Mesothelial cell of epicardium (in vitro differentiated cells): ENCODE measurements around the gene GALNTL6. TPM values are rescaled to one million over a fixed set of nuclear protein-coding genes. Genes with fewer than 3 reads are reported as not detected.
"Not testable (repeated sequence)": the region's sequence is repeated elsewhere in the genome, so short reads cannot be mapped to it uniquely, and the experiment has no call there.

Experiments
- DNase-seq, 2 experiments: peaks; one replicate each; pipeline ENCODE4 v3.0.0; 2021; ENCODE audit warnings: low spot score in 2 of 2; ENCODE audit not compliant: unreplicated experiment in 2 of 2
- H3K27ac Mint-ChIP-seq: 2 replicates; pipeline ENCODE4 v1.8.0; 2021; ENCODE audit warnings: mixed read lengths
- H3K27me3 Mint-ChIP-seq: 2 replicates; pipeline ENCODE4 v1.8.0; 2021; ENCODE audit warnings: low read depth, mixed read lengths
- H3K36me3 Mint-ChIP-seq: 2 replicates; pipeline ENCODE4 v1.8.0; 2021; ENCODE audit warnings: mixed read lengths
- H3K4me1 Mint-ChIP-seq: 2 replicates; pipeline ENCODE4 v1.8.0; 2021; ENCODE audit warnings: mixed read lengths
- H3K4me3 Mint-ChIP-seq: 2 replicates; pipeline ENCODE4 v1.8.0; 2021; ENCODE audit warnings: mild to moderate bottlenecking, moderate library complexity, mixed read lengths
- H3K9me3 Mint-ChIP-seq: 2 replicates; pipeline ENCODE4 v1.8.0; 2021; ENCODE audit warnings: mixed read lengths
- total RNA-seq: library from RNA; stranded (reverse); gene quantifications from 3 replicates; pipeline ENCODE4 v1.2.1, GENCODE V29; 2021
- TF ChIP-seq, protein P1 (sequence below): fragments of 200-600 bp; sonication (generic); IDR thresholded peaks from one replicate; pipeline ENCODE4 v1.5.0; 2021; ENCODE audit warnings: antibody characterized with exemption; ENCODE audit not compliant: unreplicated experiment

GALNTL6 gene
- total RNA-seq, 1 donor from 2014 or later: 1.3 TPM

DNA sequence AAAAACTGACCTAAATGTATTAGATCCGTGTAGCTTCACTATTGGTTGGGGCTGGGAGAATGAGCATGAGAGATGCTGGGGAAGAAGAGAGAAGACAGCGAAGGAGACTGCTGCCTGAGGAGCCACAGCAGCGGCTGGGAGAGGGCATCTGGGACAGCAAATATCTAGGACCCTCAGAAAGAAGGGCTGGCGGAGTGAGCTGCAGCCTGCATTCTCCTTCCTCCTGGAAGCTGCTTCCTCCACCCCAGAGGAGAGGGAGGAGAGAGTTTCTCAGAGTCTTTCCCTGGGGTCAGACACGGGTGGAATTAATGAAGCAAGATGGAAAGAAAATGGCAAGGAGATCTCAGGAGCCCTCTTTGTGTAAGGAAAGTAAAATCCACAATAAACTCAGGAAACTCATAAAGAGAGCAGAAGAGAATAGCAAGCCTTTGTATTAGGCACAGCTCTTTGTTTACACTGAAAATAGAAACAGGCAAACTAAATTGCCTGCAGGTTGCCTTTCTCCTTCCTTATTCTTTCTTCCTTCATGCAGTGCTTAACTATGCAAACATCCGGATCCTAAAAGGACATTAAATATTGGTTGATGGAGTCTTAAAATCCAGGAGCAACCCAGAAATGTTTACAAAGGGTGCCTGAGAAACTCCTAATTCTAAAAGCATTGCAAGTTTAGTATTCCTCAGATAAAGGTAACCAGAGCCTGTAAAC is 1225.1 kb downstream of the GALNTL6 start:
- Mint-ChIP-seq H3K27ac (peak overlapping the region; percentile 28), H3K36me3 (no peaks in the 10 kb centered on the region), H3K9me3 (peaks cover 6% of the 10 kb centered on the region), H3K4me1 (peaks cover 18% of the 10 kb centered on the region), H3K4me3 (no peak overlapping the region), H3K27me3 (no peaks in the 10 kb centered on the region)
- DNase-seq: no peak
- TF ChIP-seq, protein P1, sequence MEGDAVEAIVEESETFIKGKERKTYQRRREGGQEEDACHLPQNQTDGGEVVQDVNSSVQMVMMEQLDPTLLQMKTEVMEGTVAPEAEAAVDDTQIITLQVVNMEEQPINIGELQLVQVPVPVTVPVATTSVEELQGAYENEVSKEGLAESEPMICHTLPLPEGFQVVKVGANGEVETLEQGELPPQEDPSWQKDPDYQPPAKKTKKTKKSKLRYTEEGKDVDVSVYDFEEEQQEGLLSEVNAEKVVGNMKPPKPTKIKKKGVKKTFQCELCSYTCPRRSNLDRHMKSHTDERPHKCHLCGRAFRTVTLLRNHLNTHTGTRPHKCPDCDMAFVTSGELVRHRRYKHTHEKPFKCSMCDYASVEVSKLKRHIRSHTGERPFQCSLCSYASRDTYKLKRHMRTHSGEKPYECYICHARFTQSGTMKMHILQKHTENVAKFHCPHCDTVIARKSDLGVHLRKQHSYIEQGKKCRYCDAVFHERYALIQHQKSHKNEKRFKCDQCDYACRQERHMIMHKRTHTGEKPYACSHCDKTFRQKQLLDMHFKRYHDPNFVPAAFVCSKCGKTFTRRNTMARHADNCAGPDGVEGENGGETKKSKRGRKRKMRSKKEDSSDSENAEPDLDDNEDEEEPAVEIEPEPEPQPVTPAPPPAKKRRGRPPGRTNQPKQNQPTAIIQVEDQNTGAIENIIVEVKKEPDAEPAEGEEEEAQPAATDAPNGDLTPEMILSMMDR: no peak

DNA sequence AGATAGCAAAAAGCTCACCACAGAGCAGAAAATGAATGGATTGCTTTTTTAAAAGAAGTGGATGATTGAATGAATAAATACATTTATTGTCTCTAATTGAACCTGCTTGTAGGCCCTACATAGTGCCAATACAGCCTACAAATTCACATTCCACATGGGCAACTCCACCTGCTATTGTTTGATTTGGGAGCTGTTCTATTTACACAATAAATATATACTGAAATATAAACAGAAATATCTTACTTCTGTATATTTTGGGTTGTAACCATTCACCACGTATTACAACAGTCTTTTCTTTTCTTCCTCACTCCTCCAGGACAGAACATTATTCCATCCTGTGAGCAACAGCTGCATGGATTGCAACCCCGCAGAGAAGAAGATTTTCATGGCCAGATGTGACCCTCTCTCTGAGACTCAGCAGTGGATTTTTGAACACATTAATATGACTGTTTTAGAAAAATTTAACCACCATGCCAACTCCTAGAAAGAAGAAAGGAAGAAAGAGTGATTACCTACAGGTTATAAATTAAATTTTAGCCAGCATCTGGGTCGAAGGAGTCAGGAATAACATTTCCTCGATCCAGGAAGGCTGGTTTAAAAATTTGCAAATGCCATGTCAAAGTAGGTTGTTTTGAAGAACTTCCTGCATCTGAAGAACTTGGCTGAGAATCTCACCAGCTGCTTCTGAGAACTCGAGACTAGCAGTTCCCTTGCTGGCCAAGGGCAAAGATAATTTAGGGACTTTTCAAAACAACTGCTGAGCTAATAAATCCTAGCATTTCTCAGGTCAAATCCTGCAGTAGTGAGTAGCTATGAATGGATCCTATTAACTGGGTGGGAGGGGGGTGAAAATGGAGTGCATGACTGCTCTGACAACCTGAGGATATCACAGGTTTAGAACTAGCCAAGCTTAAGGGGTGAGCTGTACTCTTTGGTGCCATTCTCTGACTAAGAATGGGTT is 1226.7 kb downstream of the GALNTL6 start:
- Mint-ChIP-seq H3K4me3 (no peak overlapping the region), H3K4me1 (peaks cover 18% of the 10 kb centered on the region), H3K27me3 (no peaks in the 10 kb centered on the region), H3K9me3 (peaks cover 6% of the 10 kb centered on the region), H3K36me3 (no peaks in the 10 kb centered on the region), H3K27ac (no peak overlapping the region)
- DNase-seq: no peak
- TF ChIP-seq, protein P1: no peak

DNA sequence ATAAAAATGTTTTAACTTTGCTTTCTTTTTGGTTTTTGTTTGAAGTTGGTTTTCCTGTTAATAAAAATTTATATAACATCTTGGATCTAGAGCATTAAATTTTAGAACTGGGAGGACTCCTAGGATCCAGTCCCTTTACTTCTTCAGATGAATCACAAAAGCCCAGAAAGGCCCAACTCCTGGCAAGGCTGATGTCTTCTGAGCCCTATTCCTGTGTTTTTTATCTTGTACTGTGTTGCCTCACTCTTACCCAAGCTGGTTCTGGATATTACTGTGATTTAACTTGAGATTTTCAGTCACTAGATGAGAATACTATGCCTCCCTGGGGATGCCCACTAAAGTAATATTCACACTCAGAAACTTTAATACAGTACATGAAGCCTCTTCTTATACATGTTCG is 1228.3 kb downstream of the GALNTL6 start:
- no peak overlapping the region for H3K27ac Mint-ChIP-seq
- H3K4me3 Mint-ChIP-seq: no peak overlapping the region
- no peak for DNase-seq
- peaks cover 18% of the 10 kb centered on the region for H3K4me1 Mint-ChIP-seq
- no peaks in the 10 kb centered on the region for H3K27me3 Mint-ChIP-seq
- TF ChIP-seq, protein P1: no peak
- peaks cover 6% of the 10 kb centered on the region for H3K9me3 Mint-ChIP-seq
- H3K36me3 Mint-ChIP-seq: no peaks in the 10 kb centered on the region

DNA sequence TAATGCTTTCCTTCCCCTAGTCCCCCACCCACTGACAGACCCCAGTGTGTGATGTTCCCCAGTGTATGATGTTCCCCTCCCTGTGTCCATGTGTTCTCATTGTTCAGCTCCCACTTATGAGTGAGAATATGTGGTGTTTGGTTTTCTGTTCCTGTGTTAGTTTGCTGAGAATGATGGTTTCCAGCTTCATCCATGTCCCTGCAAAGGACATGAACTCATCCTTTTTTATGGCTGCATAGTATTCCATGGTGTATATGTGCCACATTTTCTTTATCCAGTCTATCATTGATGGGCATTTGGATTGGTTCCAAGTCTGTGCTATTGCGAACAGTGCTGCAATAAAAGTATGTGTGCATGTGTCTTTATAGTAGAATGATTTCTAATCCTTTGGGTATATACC is 1228.9 kb downstream of the GALNTL6 start:
- H3K9me3 Mint-ChIP-seq, H3K4me3 Mint-ChIP-seq, H3K36me3 Mint-ChIP-seq, H3K27ac Mint-ChIP-seq, DNase-seq, H3K27me3 Mint-ChIP-seq: not testable (repeated sequence)
- peaks cover 24% of the 10 kb centered on the region for H3K4me1 Mint-ChIP-seq

DNA sequence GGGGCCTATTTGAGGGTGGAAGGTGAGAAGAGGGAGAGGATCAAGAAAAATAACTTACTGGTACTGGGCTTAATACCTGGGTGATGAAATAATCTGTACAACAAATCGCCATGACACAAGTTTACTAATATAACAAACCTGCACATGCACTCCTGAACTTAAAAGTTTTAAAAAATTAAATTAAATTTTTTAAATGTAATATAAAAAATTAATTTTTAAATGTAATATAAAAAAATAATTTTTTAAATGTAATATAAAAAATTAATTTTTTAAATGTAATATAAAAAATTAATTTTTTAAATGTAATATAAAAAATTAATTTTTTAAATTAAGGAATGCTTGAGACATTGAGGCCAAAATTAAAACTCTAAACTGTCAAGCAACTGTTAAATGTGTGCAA is 1231.1 kb downstream of the GALNTL6 start:
- DNase-seq: no peak
- H3K27ac Mint-ChIP-seq: no peak overlapping the region
- H3K4me3 Mint-ChIP-seq: no peak overlapping the region
- H3K9me3 Mint-ChIP-seq: peaks cover 6% of the 10 kb centered on the region
- no peaks in the 10 kb centered on the region for H3K36me3 Mint-ChIP-seq
- H3K4me1 Mint-ChIP-seq: peaks cover 15% of the 10 kb centered on the region
- H3K27me3 Mint-ChIP-seq: no peaks in the 10 kb centered on the region
- TF ChIP-seq, protein P1: no peak

DNA sequence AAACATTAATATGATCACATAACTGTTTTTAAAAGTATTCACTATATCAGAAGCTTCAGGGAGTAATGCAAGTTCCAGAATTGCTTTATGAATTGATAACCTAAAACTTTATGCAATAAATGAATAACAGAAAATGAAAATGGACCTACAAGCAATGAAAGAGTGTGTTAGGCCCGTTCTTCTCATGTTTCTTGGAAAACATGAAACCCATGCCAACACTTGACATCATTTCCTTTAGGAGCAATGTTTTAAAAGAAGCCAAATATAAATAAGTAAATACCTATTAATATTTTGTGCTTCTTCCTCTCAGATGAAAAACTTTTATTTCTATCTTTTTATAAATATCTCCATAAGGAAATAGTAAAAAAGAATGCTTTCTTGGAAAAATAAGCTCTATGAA is 1232.4 kb downstream of the GALNTL6 start:
- no peaks in the 10 kb centered on the region for H3K27me3 Mint-ChIP-seq
- TF ChIP-seq, protein P1: no peak

More for the DNA sequence above, 1232.4 kb downstream of the GALNTL6 start:
- H3K9me3 Mint-ChIP-seq: peaks cover 6% of the 10 kb centered on the region
- H3K36me3 Mint-ChIP-seq: no peaks in the 10 kb centered on the region
- H3K4me1 Mint-ChIP-seq: peaks cover 7% of the 10 kb centered on the region
- no peak for DNase-seq
- H3K4me3 Mint-ChIP-seq: no peak overlapping the region
- no peak overlapping the region for H3K27ac Mint-ChIP-seq
